H1 (cell line): ENCODE results near the gene FAM170B. TPM values are rescaled to one million over a fixed set of nuclear protein-coding genes. Genes with fewer than 3 reads are reported as not detected.
A peak's percentile ranks its signal among the peaks of the same experiment; 100 is the strongest.

ENCODE experiments used
- CTCF ChIA-PET: fragments of 300-600 bp; sonication (Branson Sonifier 250); formaldehyde crosslinking; loops from one replicate; lab custom pipeline; 2021; ENCODE audit not compliant: partially characterized antibody; lab: Charles Lee
- POLR2A ChIA-PET: fragments of 300-600 bp; sonication (Branson Sonifier 250); formaldehyde crosslinking; loops from one replicate; lab custom pipeline; 2021; ENCODE audit warnings: inconsistent platforms; ENCODE audit not compliant: partially characterized antibody; lab: Charles Lee
- DNase-seq, 2 experiments: peaks; one replicate each; pipeline versions ENCODE4 v3.0.0 to v3.0.0-alpha.2; 2010 to 2022; ENCODE audit warnings: low spot score in 2 of 2, low read depth in 1 of 2, mixed read lengths in 1 of 2
- FAIRE-seq: peaks from 2 replicates; lab custom pipeline; 2011; peaks lifted over from hg19 to GRCh38; lab: Jason Lieb, UNC
- H2AFZ ChIP-seq: 2 replicates; pipeline ENCODE4 v1.8.1; 2012; ENCODE audit warnings: low read length, inconsistent platforms
- H2AK5ac ChIP-seq: 2 replicates; pipeline ENCODE4 v1.6.1; 2013; ENCODE audit warnings: low read depth, low read length
- H2BK120ac ChIP-seq: replicated peaks from 2 replicates; pipeline ENCODE3; 2013; ENCODE audit warnings: low read depth, low read length, inconsistent platforms
- H2BK12ac ChIP-seq: 2 replicates; pipeline ENCODE4 v1.6.1; 2013; ENCODE audit warnings: low read depth, low read length
- H2BK15ac ChIP-seq: 2 replicates; pipeline ENCODE4 v1.6.1; 2013; ENCODE audit warnings: low read length
- H2BK20ac ChIP-seq: 2 replicates; pipeline ENCODE4 v1.6.1; 2013; ENCODE audit warnings: low read length
- H2BK5ac ChIP-seq: 2 replicates; pipeline ENCODE4 v1.6.1; 2013; ENCODE audit warnings: low read depth, low read length
- H3K14ac ChIP-seq: 2 replicates; pipeline ENCODE4 v1.6.1; 2013; ENCODE audit warnings: inconsistent platforms; ENCODE audit not compliant: insufficient read length
- H3K18ac ChIP-seq: 2 replicates; pipeline ENCODE4 v1.6.1; 2013; ENCODE audit warnings: low read length; ENCODE audit errors: extremely low read depth
- H3K23ac ChIP-seq: 2 replicates; pipeline ENCODE4 v1.6.1; 2013; ENCODE audit warnings: inconsistent platforms; ENCODE audit not compliant: insufficient read length
- H3K23me2 ChIP-seq: 2 replicates; pipeline ENCODE4 v1.6.1; 2013; ENCODE audit warnings: low read depth, low read length
- H3K27ac ChIP-seq: 2 replicates; pipeline ENCODE4 v1.6.1; 2011; ENCODE audit warnings: low read depth, low read length, inconsistent platforms
- H3K27me3 ChIP-seq, 4 experiments: replicated peaks in 1 of 4; 1 replicate in 1 of 4; 2 replicates in 3 of 4; pipeline versions ENCODE4 v1.6.1 to v1.8.1; 2011 to 2013; ENCODE audit warnings: low read length in 3 of 4, mild to moderate bottlenecking in 3 of 4, inconsistent platforms in 2 of 4, mixed read lengths in 2 of 4, moderate library complexity in 1 of 4; ENCODE audit not compliant: control insufficient read depth in 3 of 4, insufficient read depth in 3 of 4; ENCODE audit errors: extremely low read depth in 1 of 4
- H3K36me3 ChIP-seq, 4 experiments: 2 replicates each; pipeline versions ENCODE4 v1.6.1 to v1.8.1; 2011 to 2013; ENCODE audit warnings: mild to moderate bottlenecking in 4 of 4, low read length in 3 of 4, moderate library complexity in 2 of 4, control low read depth in 1 of 4, inconsistent platforms in 1 of 4; ENCODE audit not compliant: insufficient read depth in 4 of 4, control insufficient read depth in 2 of 4
- H3K4ac ChIP-seq: replicated peaks from 2 replicates; pipeline ENCODE3; 2013; ENCODE audit warnings: low read length, low read depth, mixed read lengths, inconsistent platforms; ENCODE audit not compliant: insufficient read length
- H3K4me1 ChIP-seq, 4 experiments: replicated peaks in 1 of 4; 1 replicate in 1 of 4; 2 replicates in 3 of 4; pipeline versions ENCODE4 v1.6.1 to v1.8.1; 2011 to 2013; ENCODE audit warnings: low read length in 3 of 4, inconsistent platforms in 2 of 4, mixed read lengths in 1 of 4; ENCODE audit not compliant: insufficient read depth in 4 of 4, control insufficient read depth in 3 of 4
- H3K4me2 ChIP-seq, 2 experiments: 2 replicates each; pipeline versions ENCODE4 v1.6.1 to v1.8.1; 2011 to 2013; ENCODE audit warnings: low read depth in 2 of 2, low read length in 2 of 2, control low read depth in 1 of 2, inconsistent platforms in 1 of 2, mild to moderate bottlenecking in 1 of 2; ENCODE audit not compliant: insufficient read depth in 1 of 2
- H3K4me3 ChIP-seq, 4 experiments: fragments of 200-600, 300-600 bp in 1 of 4; sonication (generic), shearing (Covaris generic), sonication (Bioruptor Twin) in 1 of 4; 2 replicates each; pipeline versions ENCODE4 v1.5.1 to v1.8.1; 2011 to 2016; ENCODE audit warnings: low read length in 4 of 4, low read depth in 3 of 4, control low read depth in 2 of 4, inconsistent platforms in 2 of 4, mild to moderate bottlenecking in 2 of 4, mixed read lengths in 1 of 4, moderate library complexity in 1 of 4; ENCODE audit not compliant: insufficient read depth in 2 of 4; ENCODE audit errors: extremely low read depth in 1 of 4
- H3K56ac ChIP-seq: replicated peaks from 2 replicates; pipeline ENCODE3; 2013; ENCODE audit warnings: low read depth, mild to moderate bottlenecking, mixed read lengths, low read length, inconsistent platforms; ENCODE audit not compliant: insufficient read length
- H3K79me1 ChIP-seq: 2 replicates; pipeline ENCODE4 v1.6.1; 2013; ENCODE audit warnings: low read depth, low read length, control low read depth
- H3K79me2 ChIP-seq, 2 experiments: 2 replicates each; pipeline versions ENCODE4 v1.6.1 to v1.8.1; 2012 to 2013; ENCODE audit warnings: low read length in 2 of 2, mild to moderate bottlenecking in 2 of 2, inconsistent platforms in 1 of 2; ENCODE audit not compliant: insufficient read depth in 2 of 2, control insufficient read depth in 1 of 2
- H3K9ac ChIP-seq, 4 experiments: replicated peaks in 1 of 4; 1 replicate in 1 of 4; 2 replicates in 3 of 4; pipeline versions ENCODE4 v1.6.1 to v1.8.1; 2011 to 2013; ENCODE audit warnings: low read depth in 3 of 4, low read length in 3 of 4, control low read depth in 2 of 4, mild to moderate bottlenecking in 2 of 4, moderate library complexity in 2 of 4, inconsistent platforms in 1 of 4; ENCODE audit errors: extremely low read depth in 1 of 4
- H3K9me3 ChIP-seq, 2 experiments: 2 replicates each; pipeline versions ENCODE4 v1.6.1 to v1.8.1; 2012 to 2013; ENCODE audit warnings: mild to moderate bottlenecking in 2 of 2, moderate library complexity in 2 of 2, control low read depth in 1 of 2, inconsistent platforms in 1 of 2, low read depth in 1 of 2, low read length in 1 of 2, mixed read lengths in 1 of 2; ENCODE audit not compliant: insufficient read depth in 2 of 2
- H4K20me1 ChIP-seq, 2 experiments: replicated peaks in 1 of 2; 2 replicates each; pipeline versions ENCODE3 to v1.8.1; 2011 to 2013; ENCODE audit warnings: inconsistent platforms in 2 of 2, low read length in 2 of 2, mild to moderate bottlenecking in 1 of 2; ENCODE audit not compliant: insufficient read depth in 2 of 2, control insufficient read depth in 1 of 2
- H4K5ac ChIP-seq: 2 replicates; pipeline ENCODE4 v1.6.1; 2013; ENCODE audit warnings: low read length, low read depth, mixed read lengths, inconsistent platforms; ENCODE audit not compliant: insufficient read length
- H4K8ac ChIP-seq: 2 replicates; pipeline ENCODE4 v1.8.0; 2013; ENCODE audit warnings: mild to moderate bottlenecking, moderate library complexity, low read length, inconsistent platforms; ENCODE audit not compliant: insufficient read depth; ENCODE audit errors: extremely low read depth
- H4K91ac ChIP-seq: replicated peaks from 2 replicates; pipeline ENCODE3; 2013; ENCODE audit warnings: low read length, mixed read lengths, inconsistent platforms; ENCODE audit not compliant: insufficient read length
- CTBP2 ChIP-seq: IDR thresholded peaks from 2 replicates; pipeline ENCODE4 v1.7.0; 2011; ENCODE audit warnings: borderline replicate concordance, mild to moderate bottlenecking, moderate library complexity, mixed read lengths, low read length; ENCODE audit not compliant: insufficient read depth, insufficient read length
- EGR1 ChIP-seq: IDR thresholded peaks from 2 replicates; pipeline ENCODE4 v1.6.1; 2011; ENCODE audit warnings: low read depth, low read length, borderline replicate concordance
- GABPA ChIP-seq: IDR thresholded peaks from 2 replicates; pipeline ENCODE4 v1.6.1; 2011; ENCODE audit warnings: mild to moderate bottlenecking, low read length, moderate library complexity, borderline replicate concordance; ENCODE audit not compliant: insufficient read depth
- JUN ChIP-seq: IDR thresholded peaks from 2 replicates; pipeline ENCODE4 v1.6.1; 2011; ENCODE audit warnings: low read depth, mild to moderate bottlenecking, improper control_type of control experiment, low read length
- KDM1A ChIP-seq: fragments of 200-600, 300-600 bp; sonication (generic); IDR thresholded peaks from 2 replicates; pipeline ENCODE4 v1.7.1; 2016; ENCODE audit warnings: mild to moderate bottlenecking, low read length, borderline replicate concordance
- POLR2A ChIP-seq, 2 experiments: IDR thresholded peaks; 1 replicate in 1 of 2; 2 replicates in 1 of 2; pipeline ENCODE4 v1.6.1; 2011; ENCODE audit warnings: low read depth in 2 of 2, low read length in 2 of 2, mild to moderate bottlenecking in 2 of 2; ENCODE audit errors: control extremely low read depth in 1 of 2
- SAP30 ChIP-seq: fragments of 300-600 bp; sonication (generic); IDR thresholded peaks from 2 replicates; pipeline ENCODE4 v1.7.1; 2012; ENCODE audit warnings: low read length, moderate library complexity, mild to moderate bottlenecking, inconsistent platforms; ENCODE audit not compliant: insufficient read depth, insufficient replicate concordance
- SP2 ChIP-seq: IDR thresholded peaks from 2 replicates; pipeline ENCODE4 v1.6.1; 2012; ENCODE audit warnings: mild to moderate bottlenecking, low read length, inconsistent platforms
- TAF7 ChIP-seq: optimal IDR thresholded peaks from 2 replicates; pipeline ENCODE3; 2011; ENCODE audit warnings: low read depth, mild to moderate bottlenecking, inconsistent platforms, low read length, moderate library complexity, borderline replicate concordance
- TCF12 ChIP-seq: IDR thresholded peaks from 2 replicates; pipeline ENCODE4 v1.6.1; 2011; ENCODE audit warnings: low read depth, mild to moderate bottlenecking, low read length
- YY1 ChIP-seq: IDR thresholded peaks from 2 replicates; pipeline ENCODE4 v1.6.1; 2011; ENCODE audit warnings: low read depth, mild to moderate bottlenecking, low read length
- ZNF274 ChIP-seq: IDR thresholded peaks from 2 replicates; pipeline ENCODE4 v1.7.0; 2012; ENCODE audit warnings: low read length, borderline replicate concordance; ENCODE audit errors: extremely low read depth
- WGBS, 2 experiments: shearing (Covaris generic) in 1 of 2; methylation state at CpG; one replicate each; pipeline versions ENCODE4 v1.1.6 to v1.1.7; 2013 to 2015; ENCODE audit warnings: low lambda C conversion rate in 2 of 2, mixed read lengths in 2 of 2, inconsistent platforms in 1 of 2, low coverage in 1 of 2, missing lambda C conversion rate in 1 of 2; ENCODE audit not compliant: insufficient replicate concordance in 2 of 2, insufficient coverage in 1 of 2, insufficient read length in 1 of 2; ENCODE audit errors: extremely low coverage in 1 of 2, missing lambda C conversion rate in 1 of 2; 5-methylcytosine and 5-hydroxymethylcytosine counted together
- polyA plus RNA-seq, 7 experiments: library from polyadenylated mRNA; depleted of rRNA in 3 of 7; stranded (reverse) in 5 of 7; unstranded in 2 of 7; fragments of >200 nt in 5 of 7; fragments of 200-250 nt in 2 of 7; gene quantifications; 1 replicate in 5 of 7; 2 replicates in 1 of 7; 4 replicates in 1 of 7; pipeline versions ENCODE4 v1.2.1 to v1.2.3, GENCODE V29; 2011 to 2013; ENCODE audit warnings: missing spikeins in 2 of 7, mixed read lengths in 2 of 7
- total RNA-seq: library from RNA; stranded (reverse); fragmentation: NEBNext Ultra II Directional; extraction: Animal tissue kit (Norgen Biotek cat#: 25700); gene quantifications from 2 replicates; pipeline ENCODE4 v1.2.1, GENCODE V29; 2021

Gene FAM170B
- total and polyA plus RNA-seq, 2 of the 8 experiments (the other 6 are each of a cell fraction or from before 2014, with no cell fraction given), result not detected

GRCh38 chr10:49123981-49124950, 9.6 kb downstream of the FAM170B start:
- peaks cover 2 to 6% of the 10 kb centered on the region in 2 experiments; a peak in 2 of 4 replicates for H3K9me3 ChIP-seq
- H3K4ac ChIP-seq, result no peak overlapping the region
- POLR2A ChIA-PET, result no interaction called here
- no peak overlapping the region for H2BK15ac ChIP-seq
- 92% methylated on average over 7 of the region's 7 CpGs; no CpG with 5 or more reads in 1 of the 2 experiments for WGBS, 2 experiments
- no peak overlapping the region for H3K4me3 ChIP-seq
- CTCF ChIA-PET, result interaction anchor here (1.4 kb wide), 1 partner anchor 40 kb away, joined by 4 read pairs; no protein-coding TSS in a partner anchor
- H3K23ac ChIP-seq, result no peak overlapping the region
- H3K14ac ChIP-seq, result no peak overlapping the region
- no peaks in the 10 kb centered on the region for H3K79me1 ChIP-seq
- no peak overlapping the region for H3K9ac ChIP-seq
- no peak overlapping the region for H3K18ac ChIP-seq
- no peak for DNase-seq
- H3K27ac ChIP-seq, result no peak overlapping the region
- H2BK120ac ChIP-seq, result no peak overlapping the region
- H4K5ac ChIP-seq, result no peak overlapping the region
- no peak overlapping the region for H2BK12ac ChIP-seq
- no peaks in the 10 kb centered on the region for H4K20me1 ChIP-seq
- H3K4me2 ChIP-seq, result no peak overlapping the region
- 0 out of 7 replicates have a peak, but pooled peaks cover 0 to 2% (median 0%) of the 10 kb centered on the region in 4 experiments for H3K27me3 ChIP-seq
- no peak overlapping the region for H2BK5ac ChIP-seq
- no peaks in the 10 kb centered on the region for H3K23me2 ChIP-seq
- H3K79me2 ChIP-seq, result no peaks in the 10 kb centered on the region
- H2AFZ ChIP-seq, result no peak overlapping the region
- H3K4me1 ChIP-seq, result no peaks in the 10 kb centered on the region
- H4K8ac ChIP-seq, result no peak overlapping the region
- FAIRE-seq, result no peak
- H2BK20ac ChIP-seq, result no peak overlapping the region
- no peak overlapping the region for H2AK5ac ChIP-seq
- peak overlapping the region; percentile 30 for H3K56ac ChIP-seq
- no peaks in the 10 kb centered on the region for H3K36me3 ChIP-seq
- no peak overlapping the region for H4K91ac ChIP-seq
- TF ChIP-seq SP2 (no peak), GABPA (no peak), KDM1A (no peak), SAP30 (no peak), POLR2A (IDR thresholded peaks at IDR 0.05; ENCODE audit: control extremely low read depth in 1 of 2, low read depth in 2 of 2, low read length in 2 of 2) (no peak), TAF7 (no peak), EGR1 (no peak), YY1 (no peak), ZNF274 (no peak), TCF12 (no peak), CTBP2 (no peak), JUN (no peak)
